A549 treated with dexamethasone at 1 μM for 4 hours (cell line): Measurements from ENCODE around the gene BLCAP. TPM values are rescaled to one million over a fixed set of nuclear protein-coding genes. Genes with fewer than 3 reads are reported as not detected.

Source experiments
- total RNA-seq: library from RNA; stranded (reverse); fragments of 200-300 nt; extraction: Qiagen RNA extraction; gene quantifications from 5 replicates; pipeline ENCODE4 v1.2.3, GENCODE V29; 2022

BLCAP gene, protein sequence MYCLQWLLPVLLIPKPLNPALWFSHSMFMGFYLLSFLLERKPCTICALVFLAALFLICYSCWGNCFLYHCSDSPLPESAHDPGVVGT
- 42.5 to 54.5 TPM (median 49.4 TPM) in 5 replicates for total RNA-seq

DNA sequence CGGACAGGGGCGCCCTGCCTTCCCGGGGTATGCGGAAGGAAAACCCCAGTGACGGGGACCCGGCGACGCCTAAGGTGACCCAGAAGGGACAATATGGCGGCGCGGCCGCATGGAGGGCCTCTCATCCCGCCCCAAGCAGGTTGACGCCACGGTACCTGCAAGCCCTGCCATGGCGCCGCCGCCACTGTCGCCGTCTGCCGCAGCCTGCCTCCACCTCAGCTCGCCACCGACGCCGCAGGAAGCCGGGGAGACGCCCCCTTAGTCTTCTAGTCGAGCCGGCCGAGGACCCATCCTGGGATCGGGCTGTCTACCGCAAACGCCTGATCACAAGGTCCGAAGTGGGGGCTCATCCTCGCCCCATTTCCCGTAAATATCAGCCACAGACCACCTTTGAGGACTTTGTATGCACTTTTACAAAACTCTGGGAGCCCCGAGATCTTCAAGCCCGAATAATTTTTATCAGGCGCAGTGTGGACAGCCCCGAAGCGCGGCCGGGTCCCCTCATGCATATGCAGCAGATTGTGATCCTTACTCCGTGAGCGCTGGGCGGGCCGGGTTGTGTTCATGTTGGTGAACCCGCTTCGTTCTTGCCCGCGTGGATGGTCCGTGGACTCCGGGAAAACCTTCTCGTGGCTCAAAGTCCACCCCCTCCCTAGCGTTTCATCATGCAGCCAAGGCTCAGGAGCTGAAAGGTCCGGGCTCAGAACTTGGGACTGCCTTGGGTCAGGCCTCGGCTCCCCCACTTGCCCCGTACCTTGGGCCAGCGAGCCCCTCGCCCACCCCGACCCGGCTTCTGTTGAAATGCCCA, at the start of gene BLCAP:
BLCAP (minus strand) TSS at position 239 of the 808 bp plus-strand sequence. CDS start 8,702 bp downstream, outside the sequence.

GRCh38 chr20:37521061-37521771, 6.5 kb downstream of the BLCAP start, which contains the start of gene NNAT:
TSS of gene NNAT (plus strand) at chr20:37521250. CDS start at chr20:37521332, 82 bp downstream.

Other genes starting within 250 kb of the BLCAP start
- gene MANBAL, start 238.2 kb downstream of the BLCAP start, total RNA-seq = 78.7 to 85.7 TPM (median 81.4 TPM) in 5 replicates
- 84.9 to 119 TPM (median 113 TPM) in 5 replicates for gene SRC, start 181.7 kb downstream of the BLCAP start, total RNA-seq
- not detected in 5 replicates for gene NNAT, start 6.6 kb downstream of the BLCAP start, total RNA-seq
- 61.4 to 73.2 TPM (median 68.1 TPM) in 5 replicates for gene CTNNBL1, start 166.2 kb upstream of the BLCAP start, total RNA-seq